ENCODE measurements around the gene SUOX.
"Not testable (repeated sequence)": the region's sequence is repeated elsewhere in the genome, so short reads cannot be mapped to it uniquely, and the experiment has no call there.

Gene SUOX

DNA sequence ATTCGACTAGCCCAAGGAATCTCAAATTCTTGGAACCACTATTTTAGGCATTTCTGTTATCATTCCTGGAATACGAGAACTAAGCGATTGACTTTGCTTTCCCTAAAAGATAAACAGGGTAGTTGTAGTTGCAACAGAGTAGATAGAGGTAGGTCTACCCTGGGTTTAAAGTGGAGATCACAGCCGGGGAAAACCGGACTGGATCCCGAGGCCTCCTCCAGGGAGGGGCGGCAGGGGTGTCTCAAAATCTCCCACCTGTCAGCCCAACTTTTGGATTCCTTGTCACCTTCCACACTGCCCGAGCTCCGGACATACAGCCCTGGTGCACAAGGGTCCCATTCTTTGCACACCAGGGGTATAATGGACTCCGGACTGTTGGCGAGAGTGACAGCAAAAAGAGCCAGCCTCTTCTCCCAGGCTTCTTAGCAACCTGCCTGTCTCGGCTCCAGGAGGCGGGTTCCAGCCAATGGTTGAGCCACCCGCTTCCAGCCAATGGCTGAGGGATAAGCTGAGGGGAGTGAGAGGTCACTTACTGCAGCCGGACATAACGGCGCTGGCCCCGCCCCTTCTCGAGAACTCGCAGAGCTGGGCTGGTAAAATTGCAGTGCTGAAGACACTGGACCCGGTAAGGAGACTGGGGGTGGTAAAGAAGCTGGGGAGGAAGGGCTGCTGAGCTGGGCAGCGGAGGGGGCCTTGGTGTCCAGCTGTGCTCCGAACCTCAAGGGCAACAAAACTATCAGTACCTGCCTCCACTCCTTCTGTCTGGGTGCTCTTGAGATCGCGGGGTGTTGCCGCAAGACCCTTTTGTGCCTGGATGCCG, at the start of gene SUOX:
Gene SUOX, plus strand, starts transcription at position 562 of the 820 bp plus-strand sequence. CDS start 4,946 bp downstream, outside the sequence.
- DNase-seq, result peak; percentile 92

- DNase-seq, result no peak
Observed at GRCh38 chr12:55955344-55955743, 41.7 kb upstream of the SUOX start.

- DNase-seq, result peak; percentile 20
Observed at GRCh38 chr12:55955800-55956508, 41.1 kb upstream of the SUOX start.

DNA sequence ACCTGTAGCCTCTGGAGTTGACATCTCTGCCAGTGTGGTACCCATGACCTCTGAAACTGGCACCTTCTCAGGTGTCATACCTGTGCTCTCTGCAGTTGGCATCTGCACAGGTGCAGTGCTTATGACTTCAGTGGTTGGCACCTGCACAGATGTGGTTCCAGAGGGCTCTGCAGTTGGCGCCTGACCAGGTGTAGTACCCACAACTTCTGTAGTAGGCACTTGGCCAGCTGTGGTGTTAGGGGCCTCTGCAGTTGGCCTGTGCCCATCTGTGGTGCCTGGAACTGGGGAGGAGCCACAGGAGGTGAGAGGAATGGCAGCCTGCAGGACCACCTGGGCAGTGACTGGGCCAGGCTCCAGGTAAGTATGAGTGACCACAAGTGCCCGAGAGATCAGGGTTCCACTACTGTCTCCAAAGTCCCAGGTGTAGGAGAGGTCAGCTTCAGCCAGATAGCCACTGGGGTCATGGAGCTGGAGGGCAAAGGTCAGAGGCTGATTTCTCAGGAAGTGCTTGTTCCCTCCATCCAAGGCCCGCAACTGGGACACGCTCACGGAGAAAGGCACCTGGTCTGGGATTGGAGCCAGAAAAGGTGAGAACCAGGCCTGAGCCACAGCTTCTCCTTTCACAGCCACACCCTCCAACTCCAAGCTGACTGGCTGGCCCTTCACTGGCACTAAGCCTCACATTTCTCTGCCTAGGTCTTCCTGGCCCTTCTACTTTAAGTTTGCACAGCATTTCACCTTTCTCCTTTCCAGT, 39.8 kb upstream of the SUOX start:
- DNase-seq, result no peak

- no peak for DNase-seq
Observed at GRCh38 chr12:55963760-55964159, 33.3 kb upstream of the SUOX start.

DNA sequence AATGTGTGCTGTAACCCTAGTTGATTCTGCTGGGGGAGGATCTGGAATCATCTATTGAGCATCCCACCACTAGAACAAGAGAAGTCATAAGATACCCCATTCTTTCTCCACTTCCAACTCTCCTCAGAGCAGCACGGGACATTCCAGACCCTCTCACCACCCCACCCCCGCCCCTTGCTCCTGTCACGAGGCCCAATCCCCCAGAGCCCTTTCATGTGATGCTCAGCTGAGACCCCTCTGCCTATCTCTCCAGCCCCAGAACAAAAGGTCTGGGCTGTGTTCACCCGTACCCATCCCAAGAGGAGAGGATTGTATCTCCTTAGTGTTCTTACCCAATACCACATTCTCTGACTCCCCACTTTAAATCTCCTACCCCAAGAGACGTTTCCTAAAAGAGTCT, 31.8 kb upstream of the SUOX start:
- DNase-seq, result no peak

DNA sequence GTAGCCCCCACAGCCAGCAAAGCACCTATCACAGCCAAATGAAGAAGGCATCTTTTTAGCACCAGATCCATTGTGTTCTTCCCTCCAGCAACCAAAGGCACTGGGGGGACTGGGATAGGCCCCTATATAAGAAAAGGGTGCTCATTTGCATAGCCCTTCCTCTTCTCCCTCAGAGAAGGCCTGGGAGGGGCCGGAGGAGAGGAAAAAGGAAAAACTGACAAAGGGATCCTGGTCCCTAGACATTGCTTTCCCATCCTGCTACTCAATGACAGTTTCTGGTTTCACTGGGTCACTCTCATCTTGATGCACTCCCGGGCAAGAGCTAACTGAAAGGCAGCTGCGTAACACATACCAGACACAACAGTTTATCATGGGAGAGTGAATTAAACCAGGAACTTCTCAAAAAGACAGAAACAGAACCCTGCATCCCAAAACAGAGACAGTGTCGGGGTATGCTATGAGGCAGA, 31.1 kb upstream of the SUOX start, which contains the start of gene PMEL:
Gene PMEL, minus strand, starts transcription at position 102 of the 467 bp plus-strand sequence. Its CDS starts 31 bp downstream, at position 71.
- peak; percentile 1 for DNase-seq

- DNase-seq, result peak; percentile 66
Observed at GRCh38 chr12:55966408-55967281, 30.4 kb upstream of the SUOX start, which contains the start of gene CDK2. Gene CDK2, plus strand, starts transcription at chr12:55966830. Its CDS starts 179 bp downstream, at chr12:55967009.

- no peak for DNase-seq
Observed at GRCh38 chr12:55969356-55969755, 27.7 kb upstream of the SUOX start.

DNA sequence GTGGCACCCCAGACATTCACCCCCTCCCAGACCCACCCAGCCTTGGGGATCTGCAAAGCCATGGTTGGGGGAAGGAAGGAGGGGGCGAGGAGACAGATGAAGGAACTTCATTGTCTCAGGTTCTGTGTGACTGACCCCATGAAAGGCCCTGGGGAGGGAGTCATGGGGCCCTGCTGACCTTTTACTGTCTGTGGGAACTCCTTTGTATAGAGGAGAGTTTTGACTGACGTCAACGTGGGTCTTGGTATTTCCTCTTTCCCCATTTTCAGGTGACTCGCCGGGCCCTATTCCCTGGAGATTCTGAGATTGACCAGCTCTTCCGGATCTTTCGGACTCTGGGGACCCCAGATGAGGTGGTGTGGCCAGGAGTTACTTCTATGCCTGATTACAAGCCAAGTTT, 26.3 kb upstream of the SUOX start:
- no peak for DNase-seq

- DNase-seq, result no peak
Observed at GRCh38 chr12:55972042-55972441, 25.0 kb upstream of the SUOX start.

DNA sequence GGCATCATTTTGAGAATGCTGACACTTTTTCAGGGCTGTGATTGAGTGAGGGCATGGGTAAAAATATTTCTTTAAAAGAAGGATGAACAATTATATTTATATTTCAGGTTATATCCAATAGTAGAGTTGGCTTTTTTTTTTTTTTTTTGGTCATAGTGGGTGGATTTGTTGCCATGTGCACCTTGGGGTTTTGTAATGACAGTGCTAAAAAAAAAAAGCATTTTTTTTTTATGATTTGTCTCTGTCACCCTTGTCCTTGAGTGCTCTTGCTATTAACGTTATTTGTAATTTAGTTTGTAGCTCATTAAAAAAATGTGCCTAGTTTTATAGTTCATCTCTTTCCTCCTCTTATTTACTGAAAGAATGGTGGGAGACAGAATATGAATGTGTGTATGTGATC, 24.6 kb upstream of the SUOX start:
- DNase-seq, result no peak

- DNase-seq, result peak; percentile 24
Observed at GRCh38 chr12:55972911-55973598, 24.0 kb upstream of the SUOX start.

- DNase-seq, result peak; percentile 100
Observed at GRCh38 chr12:55973599-55974307, 23.3 kb upstream of the SUOX start, which contains the start of gene RAB5B. Gene RAB5B, plus strand, starts transcription at chr12:55974078. Its CDS starts 12,883 bp downstream, at chr12:55986961.

DNA sequence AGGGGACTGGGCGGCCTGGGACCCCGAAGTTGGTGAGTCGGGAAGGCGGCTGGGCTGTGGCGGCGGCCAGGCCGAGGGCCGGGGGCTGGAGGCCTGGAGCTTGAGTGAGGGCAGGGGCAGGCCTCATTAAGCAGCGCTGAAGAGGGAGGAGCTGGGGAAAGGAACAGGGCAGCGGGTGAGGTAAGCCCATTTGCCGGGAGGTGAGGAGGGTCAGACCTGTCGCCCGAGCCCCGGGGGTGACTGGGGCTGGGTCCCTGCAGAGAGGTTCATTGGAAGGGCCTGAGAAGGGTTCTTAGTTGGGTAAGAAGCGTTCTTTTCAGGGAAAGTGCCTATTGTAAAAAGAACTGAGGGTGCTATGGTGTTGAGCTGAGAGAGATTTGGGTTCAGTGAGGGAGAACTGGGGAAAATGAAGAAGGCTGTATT, 22.8 kb upstream of the SUOX start:
- DNase-seq, result peak; percentile 26

DNA sequence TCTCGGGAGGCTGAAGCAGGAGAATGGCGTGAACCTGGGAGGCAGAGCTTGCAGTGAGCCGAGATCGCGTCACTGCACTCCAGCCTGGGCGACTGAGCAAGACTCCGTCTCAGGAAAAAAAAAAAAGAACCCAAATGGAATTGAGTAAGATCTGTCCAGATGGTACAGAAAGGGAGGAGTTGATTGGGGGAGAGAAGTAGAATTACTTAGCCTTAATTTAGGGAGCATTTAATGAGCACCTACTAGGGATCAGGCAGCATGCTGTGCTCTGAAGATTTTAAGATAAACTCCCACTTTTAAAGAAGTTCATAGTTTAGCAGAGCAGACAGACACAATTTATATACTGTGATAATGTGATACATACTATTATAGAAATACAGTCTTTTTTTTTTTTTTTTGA, 18.7 kb upstream of the SUOX start:
- no peak for DNase-seq

DNA sequence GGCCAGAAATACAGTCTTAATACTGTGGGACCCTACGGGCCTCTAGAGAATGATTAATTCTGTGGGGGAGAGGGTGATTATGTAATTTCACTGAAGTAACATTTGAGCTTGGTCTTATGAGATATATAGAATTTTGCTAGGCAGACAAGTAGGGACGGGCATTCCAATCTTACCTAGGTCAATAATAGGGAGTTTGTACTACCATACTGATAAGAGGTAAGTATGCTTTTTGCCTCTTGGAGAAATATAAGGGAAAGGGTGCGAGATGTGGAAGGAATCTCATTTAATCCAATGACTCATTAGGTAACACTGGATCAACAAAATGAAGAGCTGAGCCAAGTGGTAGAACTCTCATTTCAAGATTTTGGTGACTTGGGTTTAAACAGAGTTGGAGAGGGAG, 18.0 kb upstream of the SUOX start:
- DNase-seq, result no peak

- DNase-seq, result not testable (repeated sequence)
Observed at GRCh38 chr12:55981882-55982281, 15.2 kb upstream of the SUOX start.

- no peak for DNase-seq
Observed at GRCh38 chr12:55982319-55982936, 14.6 kb upstream of the SUOX start.

GRCh38 chr12:55983232-55983842, 13.7 kb upstream of the SUOX start:
- no peak for DNase-seq
